Stimulated activated memory B cell treated with anti-CD40 and anti-IgM and Interleukin-4, amounts not matched to agents 10 μg/mL and 1 μg/mL and 100 μg/mL, for 72 hours (primary cell): ENCODE results near the gene XXYLT1.

ENCODE experiments used
- ATAC-seq: fragments of 150-1000 bp; cut with Tn5 transposase; 2 replicates; pipeline ENCODE4 v1.10.0; 2021
- H3K27ac Mint-ChIP-seq: one replicate; pipeline ENCODE4 v1.8.0; 2022; ENCODE audit warnings: mild to moderate bottlenecking, mixed read lengths
- H3K27me3 Mint-ChIP-seq: one replicate; pipeline ENCODE4 v1.8.0; 2022; ENCODE audit warnings: mixed read lengths
- H3K36me3 Mint-ChIP-seq: one replicate; pipeline ENCODE4 v1.8.0; 2022; ENCODE audit warnings: mixed read lengths
- H3K4me1 Mint-ChIP-seq: one replicate; pipeline ENCODE4 v1.8.0; 2022; ENCODE audit warnings: mixed read lengths
- H3K4me3 Mint-ChIP-seq: one replicate; pipeline ENCODE4 v1.8.0; 2022; ENCODE audit warnings: mild to moderate bottlenecking, moderate library complexity, mixed read lengths
- H3K9me3 Mint-ChIP-seq: one replicate; pipeline ENCODE4 v1.8.0; 2022; ENCODE audit warnings: mixed read lengths

Gene XXYLT1

DNA sequence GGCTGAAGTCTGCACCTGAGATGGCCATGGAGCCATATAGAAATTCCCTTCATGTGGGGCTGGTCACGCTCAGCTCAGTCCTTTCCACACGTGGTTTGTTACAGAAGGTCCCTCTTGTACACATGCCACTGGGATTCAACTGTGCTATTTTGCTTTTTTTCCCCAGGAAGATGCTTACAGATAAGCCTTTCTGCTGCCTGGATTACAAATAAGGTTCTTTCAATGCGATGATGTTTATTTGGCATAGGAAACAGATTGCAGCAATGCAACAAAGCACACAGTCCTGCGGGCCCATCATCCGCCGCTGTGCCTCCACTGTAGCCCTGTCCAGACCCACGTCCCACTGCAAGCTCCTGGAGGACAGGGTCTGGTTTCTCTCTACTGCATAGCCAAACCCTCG lies 124.8 kb downstream of the XXYLT1 start:
- H3K4me1 Mint-ChIP-seq = peaks cover 58% of the 10 kb centered on the region
- no peaks in the 10 kb centered on the region for H3K9me3 Mint-ChIP-seq
- peaks cover 16% of the 10 kb centered on the region for H3K36me3 Mint-ChIP-seq
- H3K27ac Mint-ChIP-seq = no peak overlapping the region
- ATAC-seq = no peak
- no peaks in the 10 kb centered on the region for H3K27me3 Mint-ChIP-seq
- no peak overlapping the region for H3K4me3 Mint-ChIP-seq

DNA sequence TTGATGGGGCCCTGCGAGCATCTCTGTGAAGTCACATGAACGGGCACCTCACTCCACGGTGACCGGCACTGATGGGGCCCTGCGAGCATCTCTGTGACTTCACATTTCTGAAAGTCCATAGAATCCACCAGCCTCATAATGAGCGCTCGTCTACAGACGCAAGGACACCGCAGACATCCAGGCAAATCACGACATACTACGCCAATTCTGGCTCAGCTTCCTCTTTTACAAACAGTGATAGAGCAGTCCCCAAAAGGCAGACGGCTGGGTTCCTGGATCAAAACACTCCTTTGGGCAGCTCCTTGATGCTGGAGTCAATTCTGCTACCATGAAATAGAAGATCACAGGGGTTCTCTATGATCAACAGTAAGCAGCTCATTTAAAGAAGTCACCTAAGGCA lies 125.4 kb downstream of the XXYLT1 start:
- peaks cover 53% of the 10 kb centered on the region for H3K4me1 Mint-ChIP-seq
- ATAC-seq = no peak
- peaks cover 22% of the 10 kb centered on the region for H3K36me3 Mint-ChIP-seq
- no peaks in the 10 kb centered on the region for H3K27me3 Mint-ChIP-seq
- H3K27ac Mint-ChIP-seq = no peak overlapping the region
- H3K9me3 Mint-ChIP-seq = peaks cover 2% of the 10 kb centered on the region
- H3K4me3 Mint-ChIP-seq = no peak overlapping the region

DNA sequence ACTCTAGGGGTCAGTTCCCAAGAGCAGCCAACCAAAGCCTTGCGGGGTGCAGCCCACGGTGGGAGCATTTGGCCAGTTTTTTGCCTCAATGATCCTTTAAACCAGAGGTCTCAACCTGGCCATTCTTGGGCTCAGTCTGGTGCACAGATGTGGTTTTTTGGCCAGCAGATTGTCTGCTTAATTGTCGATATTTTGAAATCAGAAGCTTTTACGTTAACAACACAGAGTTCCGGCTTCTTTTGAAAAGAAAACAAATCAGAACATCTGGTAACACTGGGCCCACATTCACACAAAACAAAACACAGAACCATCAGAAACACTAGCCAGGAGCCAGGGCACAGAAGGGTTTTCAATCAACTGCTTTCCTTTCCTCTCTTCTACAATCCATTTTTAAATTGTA lies 127.7 kb downstream of the XXYLT1 start:
- no peak overlapping the region for H3K27ac Mint-ChIP-seq
- H3K36me3 Mint-ChIP-seq = peaks cover 27% of the 10 kb centered on the region
- H3K4me1 Mint-ChIP-seq = peaks cover 39% of the 10 kb centered on the region
- ATAC-seq = no peak
- H3K27me3 Mint-ChIP-seq = no peaks in the 10 kb centered on the region
- H3K9me3 Mint-ChIP-seq = peaks cover 7% of the 10 kb centered on the region
- H3K4me3 Mint-ChIP-seq = no peak overlapping the region

DNA sequence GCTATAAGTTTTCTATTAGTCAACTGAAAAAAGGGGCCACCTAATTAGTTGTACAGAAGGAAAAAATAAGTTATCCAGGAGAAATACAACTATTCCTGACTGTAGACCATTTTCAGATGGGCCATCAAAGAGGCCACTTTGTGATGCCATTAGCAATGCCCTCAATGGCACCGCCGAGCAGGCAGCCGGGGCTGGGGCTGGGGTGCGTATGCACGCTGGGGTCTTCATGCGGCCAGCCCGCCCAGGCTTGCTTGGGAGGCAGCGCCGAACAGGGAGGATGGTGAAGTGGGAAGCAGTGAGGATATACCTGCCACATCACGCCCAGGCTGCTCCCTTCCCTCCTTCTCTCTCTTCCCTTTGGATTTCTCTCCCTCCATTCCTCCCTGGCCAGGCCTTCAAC lies 128.4 kb downstream of the XXYLT1 start:
- H3K4me3 Mint-ChIP-seq = no peak overlapping the region

DNA sequence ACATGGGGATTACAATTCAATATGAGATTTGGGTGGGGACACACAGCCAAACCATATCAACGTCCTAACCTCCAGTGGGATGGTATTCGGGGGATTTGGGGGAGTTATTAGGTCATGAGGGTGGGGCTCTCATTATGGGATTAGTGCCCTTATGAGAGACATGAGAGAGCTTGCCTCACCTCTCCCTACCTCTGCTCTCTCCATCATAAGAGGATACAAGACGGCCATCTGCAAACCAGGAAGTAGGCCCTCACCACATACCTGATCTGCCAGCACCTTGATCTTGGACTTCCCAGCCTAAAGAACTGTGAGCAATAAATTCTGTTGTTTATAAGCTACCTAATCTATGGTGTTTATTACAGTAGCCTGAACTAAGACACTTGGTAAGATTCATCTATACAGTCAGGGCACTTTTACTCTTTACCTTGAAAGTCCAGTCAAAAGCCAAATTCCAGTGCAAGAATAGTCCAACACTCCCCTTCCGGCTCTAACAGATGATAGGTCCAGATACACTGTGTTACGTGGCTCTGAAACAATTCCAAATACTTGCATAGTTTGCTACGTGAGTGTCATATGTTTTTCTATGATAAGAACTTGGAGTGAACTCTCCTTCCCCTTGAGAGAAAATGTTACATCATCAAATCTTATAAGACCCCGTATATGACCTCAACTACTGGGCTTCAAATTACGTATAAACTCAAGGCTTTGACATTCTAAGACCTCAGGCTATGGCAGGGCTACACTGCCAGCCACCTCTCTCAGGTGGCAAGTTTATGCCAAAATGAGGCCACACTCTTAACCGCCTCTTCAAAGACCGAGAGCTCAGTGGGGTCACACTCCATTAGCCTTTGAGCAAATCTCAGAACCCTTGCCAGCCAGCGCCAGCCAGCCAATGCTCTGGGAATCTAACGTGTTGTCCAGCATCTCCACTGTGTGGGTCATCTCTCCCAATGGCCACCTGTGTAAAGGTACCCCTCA lies 129.9 kb downstream of the XXYLT1 start:
- Mint-ChIP-seq H3K27ac (no peak overlapping the region), H3K9me3 (peaks cover 7% of the 10 kb centered on the region), H3K4me3 (no peak overlapping the region), H3K36me3 (peaks cover 27% of the 10 kb centered on the region), H3K4me1 (peaks cover 28% of the 10 kb centered on the region), H3K27me3 (no peaks in the 10 kb centered on the region)
- no peak for ATAC-seq

More for the DNA sequence above, 128.4 kb downstream of the XXYLT1 start:
- no peaks in the 10 kb centered on the region for H3K27me3 Mint-ChIP-seq
- peaks cover 7% of the 10 kb centered on the region for H3K9me3 Mint-ChIP-seq
- ATAC-seq = no peak
- H3K27ac Mint-ChIP-seq = no peak overlapping the region
- peaks cover 27% of the 10 kb centered on the region for H3K36me3 Mint-ChIP-seq
- peaks cover 32% of the 10 kb centered on the region for H3K4me1 Mint-ChIP-seq

DNA sequence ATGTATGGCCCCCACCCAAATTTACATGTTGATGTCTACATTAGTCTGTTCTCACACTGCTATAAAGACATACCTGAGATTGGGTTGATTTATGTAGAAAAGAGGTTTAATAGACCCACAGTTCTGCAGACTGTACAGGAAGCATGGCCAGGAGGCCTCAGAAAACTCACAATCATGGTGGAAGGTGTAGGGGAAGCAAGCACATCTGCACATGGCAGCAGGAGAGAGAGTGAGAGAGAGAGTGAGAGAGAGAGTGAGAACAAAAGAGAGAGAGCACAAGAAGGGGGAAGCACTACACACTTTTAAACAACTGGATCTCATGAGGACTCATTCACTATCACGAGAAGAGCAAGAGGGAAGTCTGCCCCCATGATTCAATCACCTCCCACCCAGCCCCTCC lies 130.5 kb downstream of the XXYLT1 start:
- H3K4me1 Mint-ChIP-seq = peaks cover 23% of the 10 kb centered on the region
- no peak overlapping the region for H3K4me3 Mint-ChIP-seq
- no peak for ATAC-seq
- no peaks in the 10 kb centered on the region for H3K27me3 Mint-ChIP-seq
- H3K36me3 Mint-ChIP-seq = peaks cover 27% of the 10 kb centered on the region
- H3K9me3 Mint-ChIP-seq = peaks cover 7% of the 10 kb centered on the region
- H3K27ac Mint-ChIP-seq = no peak overlapping the region

DNA sequence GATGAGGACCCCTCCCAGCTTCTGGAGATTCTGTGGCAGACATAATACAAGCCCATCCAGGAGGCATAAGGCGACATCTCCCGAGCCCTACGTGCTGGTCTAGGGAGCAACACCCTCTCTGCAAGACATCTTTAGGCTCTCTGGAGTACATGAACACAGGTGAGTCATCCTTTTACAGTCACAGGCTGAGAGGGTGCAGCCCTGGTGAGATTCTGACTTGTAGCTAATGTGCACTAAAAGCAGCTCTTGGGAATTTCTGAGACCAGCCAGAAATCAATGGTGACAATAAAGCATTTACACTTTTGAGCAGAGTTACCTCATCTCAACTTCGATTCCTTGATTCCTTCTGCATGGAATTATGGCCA lies 131.1 kb downstream of the XXYLT1 start:
- no peak overlapping the region for H3K4me3 Mint-ChIP-seq
- peak overlapping the region; percentile 22 for H3K27ac Mint-ChIP-seq
- H3K4me1 Mint-ChIP-seq = peaks cover 21% of the 10 kb centered on the region
- H3K27me3 Mint-ChIP-seq = no peaks in the 10 kb centered on the region
- peaks cover 27% of the 10 kb centered on the region for H3K36me3 Mint-ChIP-seq
- peaks cover 7% of the 10 kb centered on the region for H3K9me3 Mint-ChIP-seq
- no peak for ATAC-seq

DNA sequence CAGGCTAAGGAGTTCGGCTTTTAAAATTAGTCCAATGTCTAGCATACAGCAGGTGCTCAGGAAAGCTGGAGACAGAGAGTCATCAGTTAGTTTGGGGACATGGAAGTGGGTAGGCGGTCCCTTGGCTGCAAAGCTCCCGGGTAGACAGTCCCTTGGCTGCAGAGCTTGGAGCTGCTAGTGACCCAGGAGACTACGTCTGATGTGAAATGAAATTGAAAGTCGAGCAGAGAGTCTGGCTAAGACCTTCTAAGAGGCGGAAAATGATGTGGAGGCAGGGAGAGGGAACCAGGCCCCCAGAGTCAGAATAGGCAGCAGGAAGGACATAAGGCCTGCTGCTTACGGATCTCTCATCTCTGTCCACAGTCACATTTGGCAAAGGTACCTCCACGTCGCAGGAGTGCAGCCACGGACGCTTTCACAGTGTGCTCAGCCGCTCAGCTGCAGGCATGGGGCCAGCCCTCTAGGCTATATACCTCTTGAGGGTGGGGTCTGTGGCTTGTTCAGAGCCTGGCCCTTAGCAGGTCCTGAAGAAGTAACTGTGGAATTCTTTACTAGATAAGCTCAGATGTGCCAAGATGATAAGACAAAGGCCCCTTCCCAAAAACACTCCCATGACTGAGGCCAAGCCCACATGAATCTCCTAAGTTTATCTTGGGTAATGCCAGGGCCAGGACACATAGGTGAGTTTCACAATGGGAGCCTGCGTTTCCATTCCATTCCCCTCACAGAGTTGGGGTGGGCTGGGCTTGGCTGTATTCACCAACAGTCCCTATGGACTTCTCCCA lies 131.7 kb downstream of the XXYLT1 start:
- H3K27ac Mint-ChIP-seq = peak overlapping the region; percentile 22
- ATAC-seq = peak; percentile 56
- peak overlapping the region; percentile 21 for H3K4me3 Mint-ChIP-seq
- H3K4me1 Mint-ChIP-seq = peaks cover 15% of the 10 kb centered on the region
- peaks cover 7% of the 10 kb centered on the region for H3K9me3 Mint-ChIP-seq
- no peaks in the 10 kb centered on the region for H3K27me3 Mint-ChIP-seq
- peaks cover 27% of the 10 kb centered on the region for H3K36me3 Mint-ChIP-seq

DNA sequence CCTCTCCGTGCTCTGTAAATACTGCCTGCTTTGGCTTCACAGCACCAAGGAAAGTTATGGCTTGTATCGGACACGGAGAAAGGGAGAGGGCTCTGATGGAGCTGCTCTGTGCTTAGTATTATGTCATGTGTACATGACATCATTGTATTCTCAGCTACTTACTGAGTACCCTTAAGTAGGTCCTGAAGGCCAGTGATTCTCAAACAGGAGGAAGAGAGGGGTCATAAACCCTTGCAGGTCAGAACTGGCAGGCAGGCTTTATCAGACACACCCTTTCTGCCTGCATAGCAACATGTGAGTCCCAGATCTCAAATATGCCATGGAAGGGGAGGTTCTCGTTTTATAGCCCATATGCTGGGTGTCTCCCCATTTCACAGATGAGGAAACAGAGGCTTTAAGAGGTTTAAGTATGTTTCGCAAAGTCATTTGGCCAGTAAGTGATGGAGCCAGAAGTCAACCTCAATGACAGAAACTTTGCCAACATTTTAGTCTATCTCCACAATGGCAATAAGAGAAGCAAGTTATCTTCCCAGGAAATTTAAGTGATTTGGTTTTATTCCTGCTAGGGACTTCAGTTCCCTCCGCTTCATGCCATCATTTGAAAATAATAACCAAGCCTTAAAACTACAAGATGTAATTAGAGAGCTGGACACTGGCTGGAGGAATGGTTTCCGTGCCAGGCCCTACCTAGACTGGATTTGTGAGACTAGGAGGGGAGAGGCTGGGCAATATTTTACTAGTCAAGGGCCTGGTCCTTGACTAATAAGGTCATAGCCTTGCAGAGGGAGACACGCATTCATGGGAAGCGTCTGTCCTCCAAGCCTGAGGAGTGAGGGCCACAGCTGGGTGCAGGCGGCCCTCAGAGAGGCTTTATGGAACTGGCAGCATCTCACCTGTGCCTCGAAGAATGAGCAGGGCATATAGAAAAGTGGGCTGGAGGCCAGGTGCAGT lies 133.0 kb downstream of the XXYLT1 start:
- no peak overlapping the region for H3K27ac Mint-ChIP-seq

DNA sequence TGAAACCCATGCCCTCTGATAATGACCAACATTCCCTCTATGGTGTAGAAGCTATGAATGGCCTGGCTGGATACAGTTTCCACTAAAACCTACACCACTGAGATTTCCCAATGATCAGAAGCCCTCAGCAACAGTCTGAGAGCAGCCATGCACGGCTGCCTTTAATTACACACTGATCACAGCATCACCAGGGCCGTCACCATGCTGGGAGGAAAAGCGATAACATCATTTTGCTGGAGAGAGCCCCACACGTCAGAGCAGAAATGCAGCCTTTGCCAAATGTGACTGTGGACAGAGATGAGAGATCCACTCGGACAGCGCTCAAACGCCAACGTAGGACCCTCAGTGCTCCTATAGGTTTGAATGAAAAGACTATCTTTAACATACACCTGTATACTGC lies 135.0 kb downstream of the XXYLT1 start:
- no peak for ATAC-seq
- peaks cover 8% of the 10 kb centered on the region for H3K36me3 Mint-ChIP-seq
- H3K9me3 Mint-ChIP-seq = peaks cover 7% of the 10 kb centered on the region
- peaks cover 34% of the 10 kb centered on the region for H3K4me1 Mint-ChIP-seq
- H3K27ac Mint-ChIP-seq = peak overlapping the region; percentile 25
- no peaks in the 10 kb centered on the region for H3K27me3 Mint-ChIP-seq
- no peak overlapping the region for H3K4me3 Mint-ChIP-seq

More for the DNA sequence above, 133.0 kb downstream of the XXYLT1 start:
- Mint-ChIP-seq H3K36me3 (peaks cover 27% of the 10 kb centered on the region), H3K9me3 (peaks cover 7% of the 10 kb centered on the region), H3K4me1 (peaks cover 22% of the 10 kb centered on the region), H3K4me3 (no peak overlapping the region), H3K27me3 (no peaks in the 10 kb centered on the region)
- no peak for ATAC-seq

DNA sequence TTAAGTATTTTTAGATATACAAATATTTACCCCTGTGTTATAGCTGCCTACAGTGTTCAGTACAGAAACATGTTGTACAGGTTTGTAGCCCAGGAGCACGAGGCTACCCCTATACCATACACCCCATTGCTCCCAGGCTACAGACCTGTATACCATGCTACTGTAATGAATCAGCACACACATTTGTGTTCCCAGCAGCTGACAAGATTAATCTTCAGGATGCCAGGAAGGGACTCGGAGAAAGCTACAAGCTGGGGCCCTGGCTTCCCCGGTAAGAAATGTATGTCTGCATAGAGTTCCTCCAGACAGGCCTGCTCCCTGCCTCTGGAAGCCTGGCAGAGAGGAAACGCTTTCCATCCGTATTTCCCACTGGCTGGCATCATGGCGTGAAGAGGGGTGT lies 136.5 kb downstream of the XXYLT1 start:
- Mint-ChIP-seq H3K9me3 (no peaks in the 10 kb centered on the region), H3K4me3 (no peak overlapping the region)

DNA sequence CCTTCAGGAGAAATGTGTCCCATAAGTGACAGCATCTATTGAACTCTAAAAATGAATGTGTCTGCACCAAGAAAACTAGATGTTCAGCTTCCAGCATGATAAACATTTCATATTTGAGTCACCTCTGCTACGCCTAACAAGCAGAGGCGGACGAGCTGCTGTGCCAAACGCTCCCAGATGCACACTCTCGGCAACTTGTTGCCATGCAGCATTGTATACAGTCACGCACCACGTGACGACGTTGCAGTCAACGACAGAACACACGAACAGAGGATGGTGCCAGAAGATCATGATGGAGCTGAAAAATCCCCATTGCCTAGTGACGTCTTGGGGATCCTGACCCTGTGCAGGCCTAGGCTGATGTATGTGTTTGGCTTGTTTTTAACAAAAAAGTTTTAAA lies 137.5 kb downstream of the XXYLT1 start:
- no peaks in the 10 kb centered on the region for H3K27me3 Mint-ChIP-seq
- peaks cover 50% of the 10 kb centered on the region for H3K4me1 Mint-ChIP-seq
- H3K4me3 Mint-ChIP-seq = no peak overlapping the region
- peak overlapping the region; percentile 54 for H3K27ac Mint-ChIP-seq
- H3K9me3 Mint-ChIP-seq = no peaks in the 10 kb centered on the region
- ATAC-seq = peak; percentile 49
- H3K36me3 Mint-ChIP-seq = no peaks in the 10 kb centered on the region

More for the DNA sequence above, 136.5 kb downstream of the XXYLT1 start:
- Mint-ChIP-seq H3K36me3 (no peaks in the 10 kb centered on the region), H3K27me3 (no peaks in the 10 kb centered on the region), H3K4me1 (peaks cover 47% of the 10 kb centered on the region), H3K27ac (peak overlapping the region; percentile 25)
- ATAC-seq = no peak

DNA sequence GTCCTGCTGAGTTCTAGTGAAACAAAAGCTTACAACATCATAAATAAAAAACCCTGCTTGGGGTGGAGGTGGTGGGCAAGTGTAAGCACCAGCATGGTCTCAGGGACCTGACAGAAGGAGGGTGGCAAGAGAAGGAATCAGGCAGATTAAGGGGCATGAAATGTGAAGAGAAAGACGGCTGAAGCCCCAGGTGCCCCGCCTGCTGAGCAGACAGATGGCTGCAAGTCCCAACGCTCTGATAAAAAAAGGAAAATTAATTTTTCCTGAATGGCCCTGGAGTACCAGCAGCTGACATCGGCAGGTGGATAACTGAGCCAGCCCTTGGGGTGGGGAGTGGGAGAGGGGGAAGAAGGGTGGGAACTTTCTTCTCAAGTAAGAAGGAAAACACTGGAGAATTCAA lies 137.9 kb downstream of the XXYLT1 start:
- Mint-ChIP-seq H3K27me3 (no peaks in the 10 kb centered on the region), H3K4me1 (peaks cover 54% of the 10 kb centered on the region), H3K27ac (peak overlapping the region; percentile 54), H3K9me3 (no peaks in the 10 kb centered on the region), H3K4me3 (peak overlapping the region; percentile 8), H3K36me3 (no peaks in the 10 kb centered on the region)
- ATAC-seq = no peak

DNA sequence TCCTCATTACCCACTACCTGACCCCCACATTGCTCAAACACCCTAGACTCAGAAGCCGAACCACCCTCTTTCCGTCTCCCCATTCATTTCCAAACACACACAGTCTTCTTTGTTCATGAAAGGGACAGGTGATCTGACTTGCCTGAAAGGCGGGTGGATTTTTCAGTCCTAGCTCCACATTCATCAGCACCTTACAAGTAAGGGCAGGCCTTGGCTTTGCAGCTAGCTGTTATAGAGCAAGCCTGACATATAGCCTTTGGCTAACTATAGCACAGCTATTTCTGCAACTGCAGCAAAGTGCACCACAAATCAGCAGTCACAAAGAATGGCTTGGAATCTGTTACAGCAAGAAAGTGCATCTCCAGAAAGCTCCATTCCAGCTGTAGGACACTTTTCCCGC lies 139.8 kb downstream of the XXYLT1 start:
- Mint-ChIP-seq H3K27me3 (no peaks in the 10 kb centered on the region), H3K36me3 (no peaks in the 10 kb centered on the region), H3K9me3 (no peaks in the 10 kb centered on the region), H3K27ac (peak overlapping the region; percentile 93), H3K4me1 (peaks cover 66% of the 10 kb centered on the region), H3K4me3 (no peak overlapping the region)
- ATAC-seq = no peak
